ENCODE data around the gene TRIP10.
"Not testable (repeated sequence)": the region's sequence is repeated elsewhere in the genome, so short reads cannot be mapped to it uniquely, and the experiment has no call there.

TRIP10 gene

GRCh38 chr19:6740589-6741343, 1.3 kb downstream of the TRIP10 start:
- no peak for DNase-seq (ENCODE audit: low read depth)

- no peak for DNase-seq (ENCODE audit: low read depth)
Measured at GRCh38 chr19:6743066-6743465, 3.6 kb downstream of the TRIP10 start.

- DNase-seq (ENCODE audit: low read depth): no peak
Measured at GRCh38 chr19:6743714-6744380, 4.4 kb downstream of the TRIP10 start.

GRCh38 chr19:6744381-6745301, 5.2 kb downstream of the TRIP10 start:
- peak; percentile 64 for DNase-seq (ENCODE audit: low read depth)

- no peak for DNase-seq (ENCODE audit: low read depth)
Measured at GRCh38 chr19:6745965-6746364, 6.5 kb downstream of the TRIP10 start.

- DNase-seq (ENCODE audit: low read depth): not testable (repeated sequence)
Measured at GRCh38 chr19:6748543-6748942, 9.1 kb downstream of the TRIP10 start.

GRCh38 chr19:6750062-6750461, 10.6 kb downstream of the TRIP10 start:
- DNase-seq (ENCODE audit: low read depth): no peak

GRCh38 chr19:6751189-6751588, 11.7 kb downstream of the TRIP10 start:
- DNase-seq (ENCODE audit: low read depth): no peak

GRCh38 chr19:6752256-6753177, 13.0 kb downstream of the TRIP10 start:
- no peak for DNase-seq (ENCODE audit: low read depth)

- DNase-seq (ENCODE audit: low read depth): peak; percentile 20
Measured at GRCh38 chr19:6753178-6754031, 13.9 kb downstream of the TRIP10 start.

- DNase-seq (ENCODE audit: low read depth): no peak
Measured at GRCh38 chr19:6754136-6754535, 14.7 kb downstream of the TRIP10 start.

- no peak for DNase-seq (ENCODE audit: low read depth)
Measured at GRCh38 chr19:6754653-6755463, 15.4 kb downstream of the TRIP10 start.

GRCh38 chr19:6760606-6761005, 21.1 kb downstream of the TRIP10 start:
- DNase-seq (ENCODE audit: low read depth): no peak

- DNase-seq (ENCODE audit: low read depth): no peak
Measured at GRCh38 chr19:6761053-6761676, 21.7 kb downstream of the TRIP10 start.

GRCh38 chr19:6762253-6762797, 22.8 kb downstream of the TRIP10 start:
- DNase-seq (ENCODE audit: low read depth): not testable (repeated sequence)

GRCh38 chr19:6765738-6766356, 26.4 kb downstream of the TRIP10 start:
- DNase-seq (ENCODE audit: low read depth): no peak

GRCh38 chr19:6766357-6767080, 27.0 kb downstream of the TRIP10 start:
- no peak for DNase-seq (ENCODE audit: low read depth)

- no peak for DNase-seq (ENCODE audit: low read depth)
Measured at GRCh38 chr19:6767081-6767356, 27.5 kb downstream of the TRIP10 start.

Measured in GM04504 (cell line).